HG02981 (cell line): Measurements from ENCODE around the gene FAM184A.
A peak's percentile ranks its signal among the peaks of the same experiment; 100 is the strongest.
"Not testable (repeated sequence)": the region's sequence is repeated elsewhere in the genome, so short reads cannot be mapped to it uniquely, and the experiment has no call there.

ENCODE experiments used
- ATAC-seq: cut with Tn5 transposase; IDR thresholded peaks from one replicate; pipeline ENCODE4 v1.9.1; 2021; ENCODE audit warnings: mild to moderate bottlenecking, moderate library complexity; ENCODE audit not compliant: unreplicated experiment

The FAM184A gene

DNA sequence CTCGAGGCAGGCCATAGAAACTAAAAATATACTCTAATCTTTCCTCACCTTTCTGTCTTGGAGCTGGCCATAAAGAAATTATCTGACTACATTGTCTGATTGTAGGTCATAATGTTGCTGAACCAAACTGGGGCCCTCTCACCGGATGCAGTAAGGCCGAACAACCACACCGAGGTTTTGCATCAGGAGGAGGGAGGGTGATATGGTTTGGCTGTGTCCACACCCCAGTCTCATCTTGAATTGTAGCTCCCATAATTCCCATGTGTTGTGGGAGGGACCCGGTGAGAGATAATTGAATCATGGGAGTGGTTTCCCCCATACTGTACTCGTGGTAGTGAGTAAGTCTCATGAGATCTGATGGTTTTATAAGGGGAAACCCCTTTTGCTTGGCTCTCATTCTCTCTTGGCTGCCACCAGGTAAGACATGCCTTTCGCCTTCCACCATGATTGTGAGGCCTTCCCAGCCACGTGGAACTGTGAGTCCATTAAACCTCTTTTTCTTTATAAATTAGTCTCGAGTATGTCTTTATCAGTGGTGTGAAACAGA lies 19.4 kb upstream of the FAM184A start:
- ATAC-seq, result not testable (repeated sequence)

DNA sequence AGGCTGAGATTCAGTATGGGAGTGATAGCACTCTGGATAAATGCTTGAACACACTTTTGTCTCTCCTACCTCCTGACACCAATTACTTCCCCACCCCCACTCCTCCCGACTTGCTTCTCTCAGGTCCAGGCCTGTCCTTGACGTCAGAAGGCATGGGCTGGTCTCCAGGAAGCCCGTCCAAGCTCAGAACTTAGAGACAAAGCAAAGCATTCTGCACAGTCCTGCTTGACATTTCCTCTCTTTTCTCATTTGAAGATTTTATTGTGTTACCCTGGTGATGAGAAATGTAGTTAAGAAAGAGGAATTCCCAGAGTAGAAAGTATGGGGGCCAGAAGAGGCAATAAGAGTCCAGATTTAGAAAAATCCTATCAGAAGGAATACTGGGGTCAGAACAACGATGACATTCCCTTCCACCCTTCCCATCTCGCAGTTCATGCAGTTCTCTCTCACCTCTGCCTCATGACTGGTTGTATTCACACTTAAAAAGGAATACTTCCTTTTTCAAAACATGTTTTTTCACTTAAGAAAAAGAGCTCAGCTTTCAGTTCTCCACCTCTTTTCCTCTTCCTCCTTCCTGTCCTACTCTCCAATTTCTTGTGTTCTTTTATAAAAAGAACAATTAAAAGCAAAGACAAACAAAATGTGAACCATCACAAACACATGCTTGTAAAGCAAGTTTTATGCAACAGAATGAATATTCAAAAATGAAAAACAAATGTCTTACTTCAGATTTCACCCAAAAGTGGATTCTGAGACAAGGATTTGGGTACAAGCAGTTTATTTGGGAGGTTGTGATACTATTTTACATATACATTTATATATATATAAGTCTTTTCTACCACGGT lies 18.5 kb upstream of the FAM184A start:
- no peak for ATAC-seq

DNA sequence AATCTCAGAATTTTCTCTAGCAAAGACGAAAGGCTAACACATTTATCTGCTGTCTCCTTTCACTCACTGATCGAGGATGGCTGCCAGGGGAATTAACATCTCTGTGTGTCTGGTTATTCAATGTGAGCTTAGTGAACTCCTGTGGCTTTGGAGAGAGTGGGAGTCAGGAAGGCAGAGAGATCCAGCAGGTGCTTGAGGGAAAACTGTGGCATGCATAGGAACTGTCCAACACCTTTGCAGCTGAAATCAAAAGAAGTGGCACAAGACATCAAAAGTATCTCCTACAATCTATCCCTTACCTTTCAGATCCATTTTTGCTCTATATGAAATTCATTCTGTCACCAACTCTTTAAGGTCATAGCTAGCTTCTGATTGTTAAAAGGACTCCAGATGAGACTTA lies 11.8 kb upstream of the FAM184A start:
- ATAC-seq, result no peak

DNA sequence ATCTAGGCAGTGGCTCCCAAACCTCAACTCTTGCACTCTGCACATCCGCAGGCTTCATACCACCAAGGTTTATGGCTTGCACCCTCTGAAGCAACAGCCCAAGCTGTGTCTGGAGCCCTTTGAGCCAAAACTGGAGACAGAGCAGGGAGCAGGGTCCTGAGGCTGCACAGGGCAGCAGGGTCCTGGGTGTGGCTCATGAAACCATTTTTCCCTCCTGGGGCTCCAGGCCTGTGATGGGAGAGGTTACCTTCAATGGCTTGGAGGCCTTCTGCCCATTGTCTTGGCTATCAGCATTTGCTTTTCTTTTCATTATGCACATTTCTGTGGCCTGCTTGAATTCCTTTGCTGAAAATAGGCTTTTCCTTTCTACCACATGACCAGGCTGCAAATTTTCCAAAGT lies 6.3 kb upstream of the FAM184A start:
- ATAC-seq, result no peak

DNA sequence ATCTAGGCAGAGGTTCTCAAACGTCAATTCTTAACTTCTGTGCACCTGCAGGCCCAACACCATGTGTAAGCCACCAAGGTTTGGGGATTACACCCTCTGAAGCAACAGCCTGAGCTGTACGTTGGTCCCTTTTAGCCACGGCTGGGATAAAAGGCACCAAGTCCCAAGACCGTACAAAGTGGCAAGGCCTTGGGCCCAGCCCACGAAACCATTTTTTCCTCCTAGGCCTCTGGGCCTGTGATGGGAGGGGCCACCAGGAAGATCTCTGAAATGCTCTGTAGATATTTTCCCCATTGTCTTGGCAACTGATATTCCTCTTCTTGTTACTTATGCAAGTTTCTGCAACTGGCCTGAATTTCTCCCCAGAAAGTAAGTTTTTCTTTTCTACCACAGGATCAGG lies 4.5 kb upstream of the FAM184A start:
- ATAC-seq, result no peak

DNA sequence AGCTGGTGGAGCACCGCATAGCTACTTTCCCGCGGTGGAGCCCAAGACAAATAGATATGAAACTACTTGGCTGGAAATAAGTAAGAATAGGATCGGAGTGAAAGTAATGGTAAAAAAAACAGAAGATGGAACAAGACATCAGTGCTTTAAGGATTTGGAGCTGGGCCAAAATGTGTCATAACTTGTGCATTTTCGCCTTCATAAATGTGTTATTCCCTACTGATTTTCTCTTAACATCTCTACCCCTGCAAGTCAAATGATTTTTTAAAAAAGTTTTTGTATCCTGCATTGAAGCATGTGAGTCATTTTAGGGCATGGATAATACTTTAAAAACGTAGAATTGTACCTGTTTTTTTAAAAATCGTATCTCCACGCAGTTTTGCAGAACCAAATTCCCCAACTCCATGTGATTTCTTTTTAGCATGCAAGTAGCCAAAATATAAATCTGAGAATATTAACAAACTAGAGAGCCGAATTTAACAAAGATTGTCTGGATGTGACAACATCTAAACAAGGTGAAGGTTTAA lies 882 bp upstream of the FAM184A start:
- ATAC-seq, result no peak

DNA sequence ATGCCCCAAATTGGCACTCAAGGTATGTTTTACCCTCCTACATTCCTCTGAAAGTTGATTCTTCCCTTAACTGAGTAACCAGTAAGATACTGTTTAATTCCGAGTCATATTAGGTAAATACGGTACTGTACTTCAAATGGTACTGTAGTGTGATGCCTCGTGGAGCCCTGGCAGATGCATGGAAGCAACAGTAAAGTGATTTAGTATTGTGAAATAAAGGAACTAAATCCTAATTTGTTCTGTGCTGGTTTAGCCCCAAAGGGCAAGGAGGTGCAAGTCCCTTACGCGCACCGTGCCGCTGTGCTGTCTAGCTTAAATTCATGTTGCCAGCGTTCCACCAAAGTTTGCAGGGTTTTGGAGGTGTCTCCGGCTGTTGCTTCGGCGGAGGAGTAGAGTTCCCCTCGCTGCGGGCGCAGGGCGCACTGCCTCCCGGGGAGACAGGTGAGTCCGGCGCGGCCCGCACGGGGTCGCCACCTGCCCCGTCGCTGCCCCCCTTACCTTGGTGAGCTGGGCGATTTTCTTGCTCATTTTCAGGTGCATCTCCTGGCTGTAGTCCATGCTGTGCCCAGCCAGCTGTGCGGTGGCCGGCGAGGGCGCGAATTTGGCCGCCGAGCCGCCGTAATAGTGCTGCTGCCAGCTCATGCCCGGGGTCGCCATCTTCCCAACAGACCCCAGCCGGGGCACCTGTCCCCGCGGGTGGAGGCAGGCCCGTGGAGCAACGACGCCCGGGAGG lies 655 bp downstream of the FAM184A start:
- peak; percentile 30 for ATAC-seq

DNA sequence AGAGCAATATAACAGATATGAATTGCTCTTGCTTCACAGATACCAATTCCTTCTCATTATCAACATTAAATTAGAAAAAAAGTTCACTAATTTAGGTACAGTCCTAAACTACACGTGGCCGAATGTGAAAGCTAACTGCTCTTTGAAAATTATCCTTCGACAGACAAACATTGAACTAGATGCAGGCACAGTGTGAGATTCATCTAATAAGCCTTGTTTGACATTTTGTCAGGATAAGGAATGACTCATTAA lies 1.1 kb downstream of the FAM184A start:
- ATAC-seq, result no peak

DNA sequence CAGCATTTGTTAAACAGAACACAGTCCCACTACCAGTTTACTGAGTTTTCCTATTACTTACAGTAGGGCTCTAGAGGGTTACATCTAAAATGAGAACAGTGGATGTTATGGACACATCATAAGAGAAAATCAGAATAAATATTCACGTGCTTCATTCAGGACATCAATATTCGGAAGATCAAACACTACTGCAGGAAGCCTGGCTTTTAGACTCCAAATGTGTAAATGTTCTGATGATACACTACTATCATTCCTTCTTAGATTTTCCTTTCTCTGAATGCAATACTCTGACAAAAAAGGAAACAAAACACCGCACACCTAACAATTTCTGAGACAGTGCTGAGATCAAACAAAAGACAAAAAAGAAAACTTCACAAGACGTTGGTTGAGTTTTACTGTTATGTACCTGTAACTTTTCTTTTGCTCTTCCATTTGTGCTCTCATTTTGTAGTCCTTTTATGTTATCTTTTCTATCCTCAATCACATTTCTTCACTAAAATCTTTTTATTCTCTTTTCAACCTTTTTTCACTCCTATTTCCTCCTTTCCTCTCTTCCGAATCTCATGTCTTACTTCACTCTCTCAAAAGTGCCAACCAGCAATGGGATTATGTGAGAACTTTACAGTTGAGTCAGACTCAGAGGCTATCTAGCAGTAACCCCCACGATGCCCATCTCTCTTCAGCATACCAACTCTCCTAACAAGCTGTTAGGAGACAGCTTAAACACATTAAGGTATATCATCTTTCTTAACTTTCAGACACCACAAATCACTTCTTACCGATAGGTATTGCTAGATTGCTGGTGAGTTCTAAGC lies 1.7 kb downstream of the FAM184A start:
- ATAC-seq, result no peak

DNA sequence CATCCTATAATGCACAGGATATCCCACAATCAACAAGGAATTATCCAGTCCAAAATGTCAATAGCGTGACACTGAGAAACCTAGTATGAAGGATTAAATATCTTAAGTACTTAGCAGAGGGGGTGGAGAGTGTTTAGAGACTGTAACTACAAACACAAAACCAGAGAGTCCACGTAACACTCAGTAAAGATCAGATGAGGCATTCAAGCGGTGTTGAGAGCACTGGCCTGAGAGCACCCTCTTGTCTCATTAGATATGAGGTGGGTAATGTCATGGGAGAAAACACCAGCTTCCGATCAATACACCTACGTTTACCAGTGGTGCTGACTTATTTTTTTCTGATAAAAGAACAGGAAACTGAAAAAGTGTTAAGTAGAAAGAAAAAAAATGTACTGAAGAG lies 2.3 kb downstream of the FAM184A start:
- ATAC-seq, result no peak

DNA sequence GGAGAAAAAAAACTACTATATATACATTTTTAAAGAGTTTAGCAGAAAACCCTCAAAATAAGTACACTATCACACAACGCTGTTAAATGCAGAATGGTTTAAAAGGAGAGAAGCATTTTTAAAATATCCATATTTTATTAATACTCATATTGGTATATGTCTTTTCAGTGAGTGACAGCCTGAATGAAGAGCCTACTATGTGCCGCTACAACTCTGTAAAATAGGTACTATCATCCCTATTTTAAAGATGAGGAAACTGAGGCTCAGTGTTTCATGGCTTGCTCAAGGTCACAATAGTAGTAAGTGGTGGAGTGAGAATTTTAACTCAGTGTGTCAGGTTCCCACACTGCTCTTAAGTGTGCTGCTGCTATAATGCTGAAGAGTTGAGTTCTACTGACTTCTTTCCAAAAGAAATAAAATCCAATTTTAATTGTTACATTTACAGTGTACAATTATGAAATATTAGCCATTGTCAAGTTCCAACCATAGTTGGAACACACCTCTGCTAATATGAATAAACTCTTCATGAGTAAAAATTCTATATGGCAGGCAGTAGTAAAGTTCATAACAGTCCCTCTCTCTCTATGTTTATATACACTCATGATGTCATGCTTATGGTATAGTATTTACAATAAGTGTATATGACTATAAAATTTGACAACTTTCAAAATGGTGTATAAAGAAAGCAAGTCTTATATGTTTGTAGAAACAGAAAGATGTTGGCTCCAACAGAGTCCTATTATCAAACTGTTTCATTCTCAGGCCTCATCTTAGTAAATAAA lies 3.1 kb downstream of the FAM184A start:
- no peak for ATAC-seq

DNA sequence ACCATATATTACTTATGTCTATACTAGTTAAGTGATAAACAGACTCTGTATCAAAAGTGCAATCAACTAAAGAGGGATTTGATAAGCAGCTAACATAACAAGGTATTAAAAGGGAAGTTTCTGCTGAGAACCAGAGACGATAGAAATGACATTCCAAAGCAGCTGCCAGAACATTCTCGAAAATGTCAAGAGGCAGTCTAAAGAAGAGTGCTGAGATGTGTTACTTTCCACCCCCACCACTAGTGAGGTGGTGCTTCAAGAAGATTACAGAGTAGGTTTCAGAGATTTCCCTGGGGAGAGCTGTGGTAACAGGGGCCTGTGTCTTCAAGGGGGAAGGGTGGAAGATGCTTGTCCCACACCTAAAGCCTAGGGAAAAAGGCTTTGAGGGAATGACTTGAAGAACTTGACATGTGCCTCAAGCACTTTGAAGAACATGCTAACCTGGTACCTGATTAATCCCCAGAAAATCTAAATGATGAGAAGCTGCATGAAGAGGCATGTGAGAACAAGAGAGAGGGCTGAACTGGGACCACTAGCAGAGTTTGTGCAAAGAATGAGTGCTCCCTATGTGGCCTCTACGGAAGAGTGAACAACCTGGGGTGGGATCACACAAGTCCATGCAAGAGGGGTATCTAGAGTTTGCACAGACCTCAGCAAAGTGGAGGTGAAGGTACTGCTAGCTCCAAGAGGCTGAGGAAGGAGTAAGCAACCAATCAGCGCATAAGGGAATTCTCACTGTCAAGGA lies 5.0 kb downstream of the FAM184A start:
- no peak for ATAC-seq

DNA sequence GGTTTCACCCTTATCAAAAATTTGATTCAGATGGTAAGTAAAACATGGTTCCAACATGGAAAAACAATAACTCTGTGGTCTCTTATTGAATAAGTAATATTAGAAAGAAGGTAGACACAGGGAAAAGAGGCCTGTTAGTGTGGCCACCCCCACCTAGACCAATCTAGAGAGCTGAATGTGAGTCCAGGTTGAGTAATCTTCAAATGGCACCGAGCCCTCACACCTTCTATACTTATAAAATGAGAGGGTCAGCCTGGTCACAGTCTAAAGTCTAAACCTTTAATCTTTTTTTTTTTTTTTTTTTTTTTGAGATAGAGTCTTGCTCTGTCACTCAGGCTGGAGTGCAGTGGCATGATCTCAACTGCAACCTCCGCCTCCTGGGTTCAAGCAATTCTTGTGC lies 6.9 kb downstream of the FAM184A start:
- ATAC-seq, result no peak

DNA sequence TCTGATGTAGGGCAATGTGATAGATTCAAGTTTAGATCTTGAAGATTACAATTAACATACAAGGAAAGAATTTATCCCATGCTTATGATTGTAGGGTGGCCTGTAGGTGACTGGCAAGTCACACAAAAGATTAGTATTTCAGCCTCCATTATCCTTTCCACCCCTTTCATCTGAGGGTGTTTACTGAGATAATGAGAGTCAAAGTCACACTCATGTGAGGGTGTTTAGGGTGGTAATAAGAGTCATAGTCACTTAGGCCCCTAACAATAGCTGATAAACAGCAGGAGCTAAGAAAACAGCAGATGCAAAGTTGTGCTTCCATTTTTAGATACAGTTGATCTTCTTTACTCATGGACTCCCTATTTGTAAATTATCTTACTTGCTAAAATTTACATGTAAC lies 11.4 kb downstream of the FAM184A start:
- no peak for ATAC-seq

DNA sequence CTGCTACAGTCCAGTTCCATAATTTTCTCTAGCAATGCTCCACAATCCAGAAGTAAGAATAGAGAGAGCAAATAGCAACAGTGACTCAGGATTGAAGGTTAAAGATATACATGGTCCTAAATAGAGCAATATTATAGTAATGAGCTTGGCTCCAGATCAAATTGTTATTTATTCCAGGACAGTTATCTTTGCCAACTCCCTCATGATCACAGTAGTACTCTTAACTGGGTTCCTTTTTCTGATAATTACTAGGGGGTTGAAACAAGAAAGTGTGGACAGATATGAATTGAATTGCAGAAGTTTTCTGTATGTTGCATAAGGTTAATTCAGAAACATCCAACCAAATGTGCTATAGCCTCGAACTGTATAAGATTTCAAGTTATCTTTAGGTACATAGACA lies 11.9 kb downstream of the FAM184A start:
- ATAC-seq, result no peak

DNA sequence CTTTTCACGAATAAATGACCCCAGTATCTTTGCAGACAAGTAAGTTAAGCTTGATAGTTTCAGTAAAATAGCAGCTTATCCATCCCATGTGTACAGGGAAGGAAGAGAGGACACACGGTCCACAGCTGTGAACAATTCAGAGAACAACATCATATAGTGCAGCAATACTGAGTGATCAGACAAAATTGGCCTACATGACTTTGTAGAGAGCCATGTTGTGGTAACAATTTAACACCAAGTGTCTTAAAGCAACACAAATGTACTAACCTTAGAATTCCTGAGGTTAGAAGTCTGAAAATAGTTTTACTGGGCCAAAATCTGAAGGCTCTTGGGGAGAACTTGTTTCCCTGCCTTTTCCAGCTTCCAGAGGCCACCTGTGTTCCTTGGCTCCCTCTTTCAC lies 12.5 kb downstream of the FAM184A start:
- no peak for ATAC-seq

DNA sequence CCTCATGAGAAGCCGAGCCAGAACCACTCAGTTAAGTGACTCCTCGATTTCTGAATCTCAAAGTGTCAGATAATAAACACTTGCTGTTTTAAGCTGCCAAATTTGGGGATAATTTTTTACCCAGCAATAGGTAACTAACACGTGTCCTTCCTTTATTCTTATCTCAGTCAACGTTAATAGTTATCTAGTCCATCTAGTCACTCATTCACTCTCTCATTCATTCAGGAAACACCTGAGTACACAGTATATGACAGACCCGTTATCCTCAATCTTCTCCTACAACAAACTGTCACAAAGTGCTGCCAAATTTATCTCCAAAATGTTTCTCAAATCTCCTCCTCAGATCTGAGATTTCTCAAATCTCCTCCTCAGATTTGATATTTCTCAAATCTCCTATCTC lies 13.1 kb downstream of the FAM184A start:
- ATAC-seq, result no peak

DNA sequence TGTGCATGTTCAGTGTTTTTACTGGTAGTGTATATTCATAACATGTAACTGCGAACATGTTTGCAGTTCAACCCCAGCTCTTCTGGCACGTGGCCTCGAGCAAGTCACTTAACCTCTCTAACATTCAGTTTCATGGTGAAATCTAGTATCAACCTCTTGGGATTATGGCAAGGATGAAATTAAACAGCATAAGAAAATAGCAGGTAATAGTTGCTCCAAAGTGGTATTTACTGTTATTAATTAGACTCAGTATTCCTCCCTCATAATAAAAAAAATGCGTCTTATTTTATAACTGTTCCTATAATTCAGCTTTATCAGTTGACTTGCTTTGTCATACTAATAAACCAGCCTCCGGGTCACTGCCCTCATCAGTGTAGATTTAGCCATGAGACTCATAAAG lies 15.0 kb downstream of the FAM184A start:
- no peak for ATAC-seq

DNA sequence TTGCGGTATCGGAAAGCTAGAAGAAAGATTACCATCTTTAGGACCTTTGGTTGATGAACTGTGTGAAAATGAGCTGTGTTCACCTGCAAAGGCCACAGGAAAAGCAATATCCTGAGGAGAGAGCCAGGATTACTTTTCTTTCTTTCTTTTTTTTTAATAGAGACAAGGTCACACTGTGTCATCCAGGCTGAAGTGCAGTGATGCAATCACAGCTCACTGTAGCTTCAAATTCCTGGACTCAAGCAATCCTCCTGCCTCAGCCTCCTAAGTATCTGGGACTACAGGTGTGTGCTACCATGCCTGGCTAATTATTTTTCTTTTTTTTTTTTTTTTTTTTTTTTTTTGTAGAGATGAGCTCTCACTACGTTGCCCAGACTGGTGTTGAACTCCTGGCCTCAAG lies 17.2 kb downstream of the FAM184A start:
- no peak for ATAC-seq
